GM18520 (cell line): ENCODE data around the gene ALDH1A1.

ENCODE experiments used
- ATAC-seq: cut with Tn5 transposase; IDR thresholded peaks from one replicate; pipeline ENCODE4 v1.9.1; 2021; ENCODE audit not compliant: unreplicated experiment

The ALDH1A1 gene

DNA sequence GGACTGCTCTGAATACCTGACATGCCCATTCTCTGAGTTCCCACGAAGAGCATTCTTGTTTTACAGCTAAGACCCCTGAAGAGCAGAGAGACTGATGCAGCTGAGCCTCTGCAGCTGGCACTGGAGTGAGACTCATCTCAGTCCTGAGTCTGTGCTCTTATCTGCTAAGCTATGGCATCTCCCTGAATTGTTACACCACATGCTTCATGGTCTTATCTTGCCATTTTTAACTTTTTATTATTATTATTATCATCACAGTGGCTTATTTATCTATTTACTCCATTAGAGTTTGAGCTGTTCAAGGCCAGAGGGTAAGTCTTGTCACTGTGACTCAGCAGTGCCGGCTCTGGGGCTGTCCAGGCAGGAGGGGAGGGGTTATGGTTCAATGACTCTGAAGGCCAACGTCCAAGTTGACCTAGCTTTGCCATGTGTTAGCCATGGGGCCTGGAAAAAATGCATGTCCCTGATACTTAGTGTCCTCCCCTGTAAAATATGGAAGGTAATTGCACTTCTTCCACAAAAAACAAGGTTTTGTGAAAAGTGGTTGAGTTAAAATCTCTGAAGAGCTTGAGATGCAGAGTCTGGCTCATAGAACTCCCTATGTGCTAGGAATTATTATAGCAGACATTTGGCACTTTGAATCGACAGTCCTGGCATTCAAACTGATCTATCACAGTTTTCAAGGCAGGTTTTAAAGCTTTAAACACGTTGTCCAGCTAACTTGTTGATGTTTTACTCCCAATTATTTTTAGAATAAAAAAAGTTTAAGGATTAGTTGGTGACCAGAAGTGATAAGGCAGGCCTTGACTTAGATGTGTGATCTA is 94.6 kb downstream of the ALDH1A1 start:
- ATAC-seq: no peak

DNA sequence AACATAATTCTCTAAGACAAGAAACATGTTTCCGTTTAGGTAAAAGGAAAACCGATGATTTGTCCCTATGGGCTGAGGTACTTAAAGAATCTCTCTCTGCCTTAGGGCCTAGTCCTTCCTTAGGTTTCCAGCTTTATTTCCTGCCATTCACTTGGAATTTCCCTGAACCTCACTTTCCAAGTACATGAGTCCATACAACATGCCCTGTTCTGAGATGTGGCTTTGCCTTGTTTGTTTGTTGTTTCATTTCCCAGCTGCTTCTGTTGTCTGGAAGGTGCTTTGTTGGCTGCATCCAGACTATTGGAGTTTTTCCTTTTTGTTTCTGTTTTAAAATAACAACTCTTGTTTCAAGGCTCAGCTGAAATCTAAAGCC is 95.2 kb downstream of the ALDH1A1 start:
- no peak for ATAC-seq

DNA sequence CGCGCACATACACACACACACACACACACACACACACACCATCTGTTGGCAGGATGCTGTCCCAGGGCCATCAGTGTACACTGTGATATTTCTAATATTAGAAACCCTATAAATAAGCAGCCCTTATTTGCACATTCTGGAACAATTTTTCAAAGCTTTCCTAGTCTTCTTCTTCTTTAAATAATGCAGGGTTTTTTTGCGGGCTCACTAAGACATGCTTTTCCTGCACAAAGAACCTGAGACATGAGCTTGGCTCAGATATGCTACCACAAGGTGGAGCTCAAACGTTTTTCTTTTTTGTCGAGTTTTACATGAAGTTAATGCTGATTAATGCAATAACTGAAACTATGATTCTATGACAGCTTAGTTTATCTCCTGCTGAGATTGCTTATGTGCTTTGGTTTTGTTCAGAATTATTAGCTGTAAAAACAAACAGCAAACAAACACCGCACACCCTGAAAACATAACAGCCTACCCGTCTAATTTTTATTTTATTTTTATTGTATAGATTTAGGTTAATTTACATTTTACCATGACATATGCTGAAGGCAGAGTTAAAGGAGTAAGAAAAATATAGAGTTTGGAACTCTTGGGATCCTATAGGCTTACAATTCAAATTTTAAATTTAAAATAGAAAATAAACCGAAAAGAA is 95.8 kb downstream of the ALDH1A1 start:
- ATAC-seq: no peak

DNA sequence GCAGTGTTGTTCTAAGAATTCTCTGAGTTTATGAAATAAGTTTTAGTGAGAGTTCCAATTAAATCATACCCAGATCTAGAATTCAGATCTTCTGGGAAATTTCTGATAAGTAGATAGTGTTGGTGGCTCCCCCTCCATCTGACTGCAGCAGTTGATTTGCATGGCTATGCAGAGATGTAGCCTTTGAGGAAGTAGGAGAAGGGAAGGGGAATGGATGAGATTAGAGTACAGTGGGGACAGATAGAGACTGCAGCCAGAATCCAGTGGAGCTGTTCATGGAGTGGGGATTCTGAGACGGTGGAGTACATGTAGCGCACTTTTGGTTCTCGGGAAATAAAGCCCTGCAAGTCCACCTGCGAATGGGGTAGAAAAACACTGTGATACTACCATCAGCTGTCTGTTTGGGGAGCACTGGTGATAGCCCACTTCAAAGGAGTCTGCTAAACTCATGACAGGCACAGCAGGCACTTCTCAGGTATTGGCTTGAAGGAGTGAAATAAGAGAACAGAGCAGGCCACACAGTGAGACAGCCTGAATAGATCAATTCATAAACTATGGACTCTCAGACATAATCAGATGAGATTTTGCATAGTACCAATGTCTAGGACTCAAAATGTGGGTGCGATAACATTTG is 96.8 kb downstream of the ALDH1A1 start:
- ATAC-seq: no peak

DNA sequence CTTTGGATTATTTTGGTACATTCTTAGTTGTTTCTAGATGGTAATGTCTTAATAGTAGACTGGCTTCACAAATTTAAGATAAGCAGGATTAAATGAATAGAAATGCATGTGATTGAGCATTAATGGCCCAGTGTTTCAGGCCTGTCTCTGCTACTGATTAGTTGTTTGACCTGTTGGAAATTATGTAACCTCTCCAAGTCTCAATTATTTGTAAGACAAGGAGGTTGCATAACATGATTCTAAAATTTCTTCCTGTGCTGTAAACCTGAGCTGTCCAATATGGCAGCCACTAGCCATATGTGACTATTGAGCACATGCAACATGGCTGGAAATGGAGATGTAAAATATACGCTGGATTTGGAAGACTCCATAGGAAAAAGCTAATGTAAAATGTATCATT is 97.5 kb downstream of the ALDH1A1 start:
- ATAC-seq: no peak
